Fibroblast of skin of left quadriceps (primary cell): ENCODE measurements around the gene GLTP.
"Not testable (repeated sequence)": the region's sequence is repeated elsewhere in the genome, so short reads cannot be mapped to it uniquely, and the experiment has no call there.

Experiments
- DNase-seq, 2 experiments: peaks; one replicate each; pipeline ENCODE4 v3.0.0-alpha.2; 2013; ENCODE audit warnings: low read depth in 2 of 2

Gene GLTP

DNA sequence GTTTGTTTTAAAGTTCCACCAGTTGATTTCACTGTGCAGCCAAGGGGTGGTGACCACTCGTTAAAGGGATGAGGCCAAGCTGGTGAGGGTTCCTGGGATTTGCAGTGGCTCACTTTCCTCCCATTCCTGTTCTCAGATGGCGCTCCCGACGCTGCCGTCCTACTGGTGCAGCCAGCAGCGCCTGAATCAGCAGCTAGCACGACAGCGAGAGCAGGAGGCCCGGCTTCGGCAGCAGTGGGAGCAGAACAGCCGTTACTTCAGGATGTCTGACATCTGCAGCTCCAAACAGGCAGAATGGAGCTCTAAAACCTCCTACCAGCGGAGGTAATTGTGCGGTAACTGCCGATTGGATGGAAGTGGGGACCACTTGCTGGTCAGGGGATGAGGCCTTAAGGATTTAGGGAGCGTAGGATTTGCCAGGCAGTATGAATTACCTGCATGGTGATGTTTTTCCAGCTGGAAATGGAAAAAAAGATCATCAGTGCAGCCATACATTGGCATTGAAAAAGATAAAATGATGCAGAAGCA lies 22.6 kb upstream of the GLTP start:
- DNase-seq = no peak

DNA sequence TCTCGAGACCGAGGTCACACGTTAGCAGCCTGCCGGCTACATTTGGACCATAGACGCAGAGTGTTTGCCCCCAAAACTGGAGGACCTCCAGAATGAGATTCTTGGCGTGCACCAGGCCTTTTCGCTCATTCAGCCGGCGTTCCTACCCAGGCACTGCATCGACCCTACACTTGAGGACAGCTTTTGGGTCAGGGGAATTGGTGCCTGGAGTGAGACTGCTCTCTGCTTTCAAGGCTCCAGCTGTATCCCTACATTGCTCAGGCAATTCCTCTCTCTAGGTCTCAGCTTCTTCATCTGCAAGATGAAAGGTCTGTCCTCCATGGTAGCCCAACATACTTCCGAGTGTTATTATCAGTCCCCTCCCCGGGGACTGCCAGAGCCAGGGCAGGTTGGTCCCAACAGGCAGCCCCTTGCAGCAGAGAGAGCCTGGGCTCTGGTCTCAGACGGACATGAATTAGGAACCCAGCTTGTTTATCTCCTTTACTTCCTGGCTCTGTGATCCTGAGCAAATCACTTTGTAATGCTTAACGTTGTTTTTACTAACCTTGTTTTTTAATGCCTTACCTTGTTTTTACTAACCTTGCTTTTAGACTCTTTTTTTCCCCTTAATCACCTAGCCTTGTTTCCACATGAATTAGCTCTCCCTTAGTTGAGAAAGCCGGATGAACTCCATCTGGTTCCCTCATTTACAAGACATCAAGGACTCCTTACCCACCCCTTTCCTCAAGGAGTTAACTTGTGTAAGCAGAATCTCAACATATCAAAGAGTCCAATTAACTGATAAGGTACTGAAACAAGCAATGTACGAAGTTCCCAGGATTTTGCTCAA lies 20.6 kb upstream of the GLTP start:
- no peak for DNase-seq

DNA sequence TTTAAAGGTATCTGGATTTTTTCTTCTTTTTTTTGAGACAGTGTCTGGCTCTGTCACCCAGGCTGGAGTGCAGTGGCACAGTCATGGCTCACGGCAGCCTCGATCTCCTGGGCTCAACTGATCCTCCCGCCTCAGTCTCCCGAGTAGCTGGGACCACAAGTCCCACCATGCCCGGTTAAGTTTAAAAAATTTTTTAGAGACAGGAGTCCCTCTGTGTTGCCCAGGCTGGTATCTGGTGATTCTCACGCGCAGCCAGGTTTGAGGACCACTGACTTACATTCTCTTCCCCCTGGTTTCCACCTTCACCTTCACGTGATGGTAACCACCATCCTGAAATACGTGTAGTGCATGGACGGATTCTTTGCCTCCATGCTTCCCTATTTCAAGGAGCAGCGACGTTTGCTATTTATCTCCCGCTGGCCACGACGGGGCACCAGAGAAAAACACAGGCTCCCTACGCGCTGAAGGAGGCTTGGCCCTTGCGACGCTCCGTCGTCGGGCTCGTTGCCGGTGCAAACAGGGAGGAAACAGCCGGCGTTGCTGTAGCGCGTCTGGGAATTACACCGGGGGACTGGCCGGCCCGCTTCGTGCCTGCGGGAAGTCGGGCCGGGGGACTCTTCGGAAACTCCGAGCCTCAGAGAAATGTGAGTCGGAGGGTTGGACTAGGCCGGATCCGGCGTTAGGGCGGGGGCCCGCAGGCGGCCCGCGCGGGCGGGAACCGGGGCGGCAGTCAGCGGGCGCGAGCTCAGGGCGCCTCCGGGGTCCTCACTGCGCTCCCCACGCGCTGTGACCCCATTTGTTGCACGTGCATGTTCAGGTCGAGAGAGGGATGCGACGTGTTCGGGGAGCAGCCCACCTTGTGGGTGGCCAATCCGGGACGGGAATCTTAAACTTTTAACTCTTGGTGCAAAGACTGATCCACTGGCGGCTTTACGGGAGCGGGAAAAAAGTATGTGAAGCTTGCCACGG lies 19.7 kb upstream of the GLTP start, which contains the start of gene TCHP:
Gene TCHP (plus strand): TSS at position 492 of the 969 bp plus-strand sequence. CDS start 2,753 bp downstream, outside the sequence.
- peak; percentile 67 to 74 for DNase-seq

DNA sequence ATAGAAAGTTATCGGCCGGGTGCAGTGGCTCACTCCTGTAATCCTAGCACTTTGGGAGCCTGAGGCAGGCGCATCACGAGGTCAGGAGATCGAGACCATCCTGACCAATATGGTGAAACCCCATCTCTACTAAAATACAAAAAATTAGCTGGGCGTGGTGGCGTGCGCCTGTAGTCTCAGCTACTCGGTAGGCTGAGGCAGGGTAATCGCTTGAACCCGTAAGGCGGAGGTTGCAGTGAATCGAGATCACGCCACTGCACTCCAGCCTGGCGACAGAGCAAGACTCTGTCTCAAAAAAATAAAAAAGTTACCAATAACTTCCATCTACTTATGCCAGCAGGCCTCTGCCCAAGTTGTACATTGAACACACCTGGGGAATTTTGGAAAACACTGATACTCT lies 19.0 kb upstream of the GLTP start:
- DNase-seq = not testable (repeated sequence)

DNA sequence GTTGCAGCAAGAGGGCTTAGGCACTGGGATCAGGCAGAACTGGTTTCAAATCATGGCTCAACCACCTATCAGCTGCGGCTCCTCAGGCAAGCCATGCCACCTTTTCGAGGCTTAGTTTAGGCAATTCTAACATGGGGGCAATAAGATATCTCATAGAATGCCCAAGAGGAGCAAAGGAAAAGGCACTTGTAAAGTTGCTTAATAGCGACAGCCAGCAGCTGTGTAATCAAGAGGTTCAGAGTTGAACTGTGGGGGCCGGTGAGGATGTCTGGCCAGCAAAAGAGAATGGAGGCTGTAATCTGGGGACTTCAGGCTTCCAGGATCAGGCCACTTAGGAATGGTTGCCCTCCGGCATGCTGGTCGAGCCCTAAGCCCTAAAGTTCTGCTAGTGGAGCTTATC lies 16.7 kb upstream of the GLTP start:
- DNase-seq = no peak

DNA sequence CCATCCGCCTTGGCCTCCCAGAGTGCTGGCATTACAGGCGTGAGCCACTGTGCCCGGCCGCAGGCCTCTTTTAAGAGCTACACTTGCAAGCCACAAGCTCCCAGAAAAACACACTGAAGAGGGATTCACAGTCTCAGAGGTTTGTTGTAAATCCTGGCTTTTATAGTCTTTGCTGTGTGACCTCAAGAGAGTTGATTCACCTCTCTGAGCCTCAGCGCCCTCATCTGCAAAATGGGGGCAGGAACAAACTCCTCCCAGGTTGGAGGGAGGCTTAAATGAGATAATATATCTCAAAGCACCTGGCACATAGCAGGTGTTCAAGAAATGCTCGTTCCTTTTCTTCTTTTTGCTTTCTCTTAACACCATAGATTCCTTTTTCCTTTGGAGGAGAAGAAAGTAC lies 15.8 kb upstream of the GLTP start:
- DNase-seq = no peak

DNA sequence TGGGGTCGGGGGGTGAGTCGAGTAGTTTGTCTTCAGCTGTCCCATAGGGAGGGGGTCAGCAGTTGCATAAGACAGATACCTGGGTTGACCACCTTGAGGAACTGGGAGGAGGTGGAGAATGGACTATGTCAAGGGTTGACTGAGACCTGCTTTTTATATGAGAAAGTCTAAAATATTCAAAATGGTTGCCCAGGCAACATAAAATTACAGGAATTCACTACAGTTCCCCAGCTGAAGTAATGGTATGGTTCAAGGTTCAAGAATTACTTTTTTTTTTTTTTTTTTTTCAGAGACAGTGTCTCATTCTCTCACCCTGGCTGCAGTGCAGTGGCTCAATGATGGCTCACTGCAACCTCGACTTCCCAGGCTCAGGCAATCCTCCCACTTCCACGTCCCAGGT lies 14.6 kb upstream of the GLTP start:
- no peak for DNase-seq

DNA sequence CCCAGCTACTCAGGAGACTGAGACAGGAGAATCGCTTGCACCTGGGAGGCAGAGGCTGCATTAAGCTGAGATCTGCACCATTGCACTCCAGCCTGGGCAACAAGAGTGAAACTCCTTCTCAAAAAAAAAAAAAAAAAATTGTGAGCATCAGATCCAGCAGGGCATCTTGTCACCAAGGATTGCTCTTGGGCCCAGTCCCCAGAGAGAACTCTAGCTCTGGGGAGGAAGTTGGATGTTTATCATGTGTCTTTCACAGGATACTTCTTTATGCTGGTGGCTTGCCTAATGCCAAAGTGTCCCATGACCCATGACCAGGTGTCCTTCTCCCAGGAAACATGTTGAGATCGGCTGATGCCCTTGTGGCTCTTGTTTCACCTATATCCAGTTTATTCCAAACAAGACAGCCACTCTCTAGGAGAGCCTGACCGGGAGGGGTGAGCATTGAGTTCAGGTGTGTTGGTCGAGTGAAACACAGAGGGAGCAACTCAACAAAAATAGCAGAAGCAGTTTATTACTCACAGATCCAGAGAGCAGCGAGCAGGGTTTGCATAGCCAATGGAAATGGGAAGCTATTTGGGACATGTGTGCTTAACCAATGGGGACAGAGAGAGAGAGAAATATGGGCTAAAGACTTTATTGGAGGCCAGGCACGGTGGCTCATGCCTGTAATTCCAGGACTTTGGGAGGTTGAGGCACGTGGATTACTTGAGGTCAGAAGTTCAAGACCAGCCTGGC lies 13.1 kb upstream of the GLTP start:
- no peak for DNase-seq

DNA sequence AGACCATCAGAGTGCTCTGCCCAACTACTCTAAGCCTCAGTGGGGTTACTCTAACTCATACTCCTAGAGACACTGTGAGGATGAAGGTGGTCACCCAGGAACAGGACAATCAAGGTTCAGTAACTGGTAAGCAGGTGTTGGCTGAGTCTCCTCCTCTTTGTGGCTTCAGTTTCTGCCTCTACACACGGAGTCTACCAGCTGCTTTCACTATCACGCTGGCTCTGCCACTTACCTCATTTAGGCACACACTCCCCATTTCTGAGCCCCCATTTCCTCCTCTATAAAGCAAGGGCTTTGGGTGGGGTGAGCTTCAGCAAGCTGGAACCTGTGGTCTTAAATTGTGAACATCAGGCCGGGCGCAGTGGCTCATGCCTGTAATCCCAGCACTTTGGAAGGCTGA lies 12.4 kb upstream of the GLTP start:
- DNase-seq = no peak

DNA sequence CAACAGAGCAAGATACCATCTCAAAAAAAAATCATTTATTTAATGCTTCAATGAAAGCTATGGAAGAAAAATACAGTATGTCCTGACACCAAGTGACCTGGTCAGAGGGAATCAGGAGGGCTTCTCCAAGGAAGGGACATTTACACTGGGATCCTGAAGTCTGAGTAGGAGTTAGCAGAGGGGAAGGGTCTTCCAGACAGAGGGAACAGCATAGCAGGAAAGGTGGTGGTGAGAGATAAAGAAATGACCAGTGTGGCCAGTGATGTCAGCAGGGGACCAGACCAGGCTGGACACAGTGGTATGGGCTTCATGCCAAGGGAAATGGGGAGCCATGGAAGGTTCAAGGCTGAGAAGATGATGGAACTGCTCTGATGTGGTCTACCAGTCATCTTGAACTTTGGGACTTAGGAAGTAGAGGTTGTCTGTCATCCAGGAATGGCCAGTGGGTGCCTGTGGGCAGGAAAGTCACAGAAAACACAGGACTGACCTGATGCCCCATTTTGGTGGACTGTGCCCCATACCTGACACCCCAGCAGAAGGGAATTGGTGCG lies 11.9 kb upstream of the GLTP start:
- no peak for DNase-seq

DNA sequence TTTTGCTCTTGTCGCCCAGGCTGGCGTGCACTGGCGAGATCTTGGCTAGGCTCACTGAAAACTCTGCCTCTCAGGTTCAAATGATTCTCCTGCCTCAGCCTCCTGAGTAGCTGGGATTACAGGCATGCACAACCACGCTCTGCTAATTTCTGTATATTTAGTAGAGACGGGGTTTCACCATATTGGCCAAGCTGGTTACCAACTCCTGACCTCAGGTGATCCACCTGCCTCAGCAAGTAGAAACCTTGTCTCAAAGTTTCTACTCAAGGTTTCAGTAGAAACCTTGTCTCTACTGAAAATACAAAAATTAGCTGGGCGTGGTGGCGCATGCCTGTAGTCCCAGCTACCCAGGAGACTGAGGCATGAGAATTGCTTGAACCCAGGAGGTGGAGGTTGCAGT lies 11.4 kb upstream of the GLTP start:
- DNase-seq = not testable (repeated sequence)

DNA sequence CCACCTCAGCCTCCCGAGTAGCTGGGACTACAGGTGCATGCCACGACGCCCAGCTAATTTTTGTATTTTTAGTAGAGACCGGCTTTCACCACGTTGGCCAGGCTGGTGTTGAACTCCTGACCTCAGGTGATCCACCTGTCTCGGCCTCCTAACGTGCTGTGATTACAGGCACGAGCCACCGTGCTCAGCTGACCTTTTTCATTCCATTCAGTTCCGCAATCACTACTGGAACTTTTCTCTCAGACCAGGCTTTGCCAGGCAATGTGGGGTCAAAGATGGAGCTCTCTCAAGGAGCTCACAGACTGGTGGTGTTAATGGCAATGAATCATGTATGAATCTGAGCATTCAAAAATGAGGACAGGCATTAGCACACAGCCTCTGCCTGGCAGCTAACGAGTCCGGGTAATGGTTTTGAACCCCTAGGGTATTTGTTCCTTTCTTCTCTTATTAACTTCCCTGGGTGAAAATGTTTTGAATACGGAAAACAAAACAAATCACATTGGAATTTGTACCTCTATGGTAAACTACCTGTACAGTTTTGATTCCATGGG lies 10.4 kb upstream of the GLTP start:
- DNase-seq = no peak

DNA sequence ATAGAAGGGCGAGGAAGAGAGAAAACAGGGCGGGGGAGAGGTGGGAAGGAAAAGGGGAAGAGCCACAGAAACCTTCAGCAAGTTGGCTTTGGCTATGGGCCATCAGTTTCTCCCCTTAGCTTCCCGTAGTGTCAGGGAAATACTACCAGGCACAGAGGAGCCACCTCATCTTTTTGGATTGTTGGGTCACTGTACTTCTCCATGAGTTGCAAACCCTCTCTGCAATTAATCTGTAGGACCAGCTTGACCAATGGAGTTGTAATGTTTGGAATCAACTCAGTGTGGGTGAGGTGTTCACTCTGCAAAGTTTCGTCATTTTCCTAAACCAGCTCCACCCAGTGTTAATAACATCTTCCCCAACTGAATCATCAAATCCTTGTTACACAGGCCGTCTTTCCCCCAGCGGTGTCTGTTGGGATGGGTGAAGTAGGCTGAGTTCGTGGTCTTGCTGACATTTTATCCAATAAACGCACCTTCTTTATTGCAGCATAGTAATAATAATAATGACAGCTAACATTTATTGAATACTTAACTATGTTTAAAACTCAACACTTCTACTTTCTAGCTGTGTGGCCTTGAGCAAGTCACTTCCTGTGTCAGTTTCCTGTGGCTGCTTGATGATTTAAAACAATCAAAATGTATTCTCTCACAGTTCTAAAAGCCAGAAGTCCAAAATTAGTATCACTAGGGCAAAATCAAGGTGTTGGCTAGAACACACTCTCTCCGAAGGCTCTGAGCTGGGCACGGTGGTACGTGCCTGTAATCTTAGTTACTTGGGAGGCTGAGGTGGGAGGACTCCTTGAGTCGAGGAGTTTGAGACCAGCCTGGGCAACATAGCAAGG lies 8.1 kb upstream of the GLTP start:
- DNase-seq = peak; percentile 80 to 84

DNA sequence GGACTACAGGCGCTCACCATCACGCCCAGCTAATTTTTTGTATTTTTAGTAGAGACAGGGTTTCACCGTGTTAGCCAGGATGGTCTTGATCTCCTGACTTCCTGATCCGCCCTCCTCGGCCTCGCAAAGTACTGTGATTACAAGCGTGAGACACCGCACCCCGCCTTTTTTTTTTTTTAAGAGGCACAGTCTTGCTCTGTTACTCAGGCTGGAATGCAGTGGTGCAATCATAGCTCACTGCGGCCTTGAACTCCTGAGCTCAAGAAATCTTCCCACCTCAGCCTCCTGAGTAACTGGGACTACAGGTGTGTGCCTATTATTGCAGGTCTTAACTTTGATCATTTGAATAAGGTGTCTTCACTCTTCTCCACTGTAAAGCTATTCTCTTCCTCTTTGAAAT lies 5.3 kb upstream of the GLTP start:
- DNase-seq = no peak

DNA sequence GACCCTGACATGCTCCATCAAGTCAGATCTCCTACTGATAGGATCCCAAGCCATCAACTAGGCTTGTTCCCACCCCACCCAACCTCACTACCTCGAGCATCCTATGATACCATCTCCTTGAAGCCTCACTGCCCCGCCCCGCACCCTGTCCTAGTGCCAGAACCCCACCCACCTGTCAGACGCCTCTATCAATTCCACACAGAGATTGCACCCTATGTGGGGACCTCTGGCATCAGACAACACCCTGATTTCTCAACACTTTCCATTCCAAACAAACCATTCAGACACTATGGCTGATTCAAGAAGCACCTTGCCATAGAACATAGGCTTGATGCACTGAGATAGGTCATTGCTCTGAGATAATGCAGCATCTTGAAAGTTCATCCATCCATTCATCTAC lies 3.1 kb upstream of the GLTP start:
- DNase-seq = no peak

DNA sequence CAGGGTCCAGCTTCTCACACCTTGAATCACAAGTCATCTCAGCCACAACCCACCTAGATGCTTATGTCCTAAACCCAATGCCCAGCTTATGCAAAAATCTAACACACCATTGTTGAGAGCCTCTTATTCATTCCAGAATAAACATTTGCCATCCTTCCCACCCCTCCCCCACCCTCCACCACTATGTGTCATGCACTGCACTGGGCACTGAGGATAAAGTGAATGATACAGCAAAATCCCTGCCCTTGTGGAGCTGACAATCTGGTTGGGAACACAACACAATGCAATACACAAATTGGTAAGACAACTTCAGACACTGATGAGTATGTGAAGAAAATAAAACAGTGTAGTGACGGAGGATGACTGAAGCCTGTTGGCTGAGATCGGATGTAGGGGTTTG lies 1.4 kb upstream of the GLTP start:
- DNase-seq = no peak

DNA sequence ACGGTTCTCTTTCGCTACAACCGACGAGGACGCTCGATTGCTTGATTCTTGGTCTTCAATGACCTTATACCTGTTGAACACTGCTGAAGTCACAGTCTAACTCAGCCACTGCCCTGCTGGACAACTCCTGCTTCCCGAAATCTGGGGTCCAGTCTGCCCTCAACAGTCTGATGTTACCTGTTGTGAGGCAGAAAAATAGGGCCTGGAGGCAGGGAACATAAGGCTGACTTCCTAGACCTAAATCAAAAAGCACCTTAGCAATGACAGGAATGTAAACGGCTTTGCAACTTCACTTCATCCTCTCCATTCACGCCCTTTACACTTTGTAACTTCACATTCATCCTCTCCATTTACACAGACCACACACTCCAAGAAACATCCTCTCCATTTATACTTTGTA lies 597 bp upstream of the GLTP start:
- no peak for DNase-seq

DNA sequence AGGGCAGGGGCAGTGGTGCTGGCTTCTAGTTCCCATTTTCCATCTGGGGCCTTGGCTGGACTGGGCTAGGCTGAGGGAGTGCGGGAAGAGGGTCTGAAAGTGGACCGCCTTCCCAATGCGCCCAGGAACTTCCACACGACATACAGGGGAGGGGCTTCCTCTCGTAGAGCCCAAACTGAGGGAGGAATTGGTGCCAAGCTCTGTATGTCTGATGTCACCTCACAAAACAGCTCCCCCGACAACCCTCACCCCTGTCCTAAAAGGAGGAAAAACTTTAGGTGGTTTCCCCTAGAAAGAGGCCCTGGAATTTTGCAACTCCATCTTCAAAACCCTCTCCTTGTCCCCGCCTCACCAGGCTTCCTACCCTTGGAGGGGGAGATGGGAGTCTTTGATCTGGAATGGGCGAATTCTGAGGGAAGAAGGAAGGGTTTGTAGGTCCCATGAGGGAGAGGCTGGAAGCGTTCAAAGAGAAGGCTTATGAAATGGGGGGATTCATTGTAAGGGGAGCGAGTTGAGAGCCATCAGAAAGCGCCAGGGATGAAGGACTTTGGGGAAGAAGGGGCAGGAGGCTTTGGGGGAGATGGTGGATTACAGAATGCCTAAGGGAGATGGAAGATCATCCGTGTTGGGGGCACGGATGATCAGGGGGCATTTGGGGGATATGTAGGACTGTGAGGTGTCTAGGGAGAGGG lies 844 bp downstream of the GLTP start:
- DNase-seq = no peak

DNA sequence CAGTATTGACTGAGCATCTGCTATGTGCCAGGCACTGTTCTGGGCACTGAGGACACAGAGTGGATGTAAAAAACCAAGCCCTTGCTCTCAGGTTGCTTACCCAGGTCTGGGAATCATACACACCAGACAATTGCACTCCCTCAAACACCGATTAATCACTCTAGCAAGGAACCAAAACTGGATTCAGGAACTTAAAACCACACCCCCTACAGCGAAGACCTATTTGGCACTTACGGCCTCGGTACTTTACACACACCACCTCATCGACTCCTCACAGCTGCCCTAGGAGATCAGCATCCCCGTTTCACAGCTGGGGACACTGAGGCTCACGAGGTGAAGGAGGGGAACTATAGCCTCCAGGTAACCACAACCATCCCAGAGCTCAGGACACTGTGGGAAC lies 1.6 kb downstream of the GLTP start:
- DNase-seq = no peak

DNA sequence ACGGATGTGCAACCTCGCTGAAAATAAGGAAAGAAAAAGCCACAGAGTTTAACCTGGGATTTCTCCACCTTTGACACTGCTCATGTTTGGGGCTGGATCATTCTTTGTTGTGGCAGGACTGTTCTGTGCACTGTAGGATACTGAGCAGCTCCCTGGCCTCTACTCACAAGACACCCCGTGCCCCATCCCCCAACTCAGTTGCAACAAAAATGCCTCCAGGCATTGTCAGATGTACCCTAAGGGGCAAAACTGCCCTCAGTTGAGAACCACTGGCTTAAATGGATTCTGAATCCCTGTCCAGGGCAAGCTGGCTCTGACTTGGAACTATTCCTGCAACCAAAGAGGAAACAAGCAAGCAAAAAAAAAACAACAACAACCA lies 2.1 kb downstream of the GLTP start:
- no peak for DNase-seq
